ENCODE results near the gene DPT.
A peak's percentile ranks its signal among the peaks of the same experiment; 100 is the strongest.
"Not testable (repeated sequence)": the region's sequence is repeated elsewhere in the genome, so short reads cannot be mapped to it uniquely, and the experiment has no call there.

Gene DPT

GRCh38 chr1:168728473-168729404 is at the start of gene DPT:
TSS of gene DPT (minus strand) at chr1:168729206. CDS start at chr1:168729174, 32 bp downstream.
- DNase-seq = no peak

DNA sequence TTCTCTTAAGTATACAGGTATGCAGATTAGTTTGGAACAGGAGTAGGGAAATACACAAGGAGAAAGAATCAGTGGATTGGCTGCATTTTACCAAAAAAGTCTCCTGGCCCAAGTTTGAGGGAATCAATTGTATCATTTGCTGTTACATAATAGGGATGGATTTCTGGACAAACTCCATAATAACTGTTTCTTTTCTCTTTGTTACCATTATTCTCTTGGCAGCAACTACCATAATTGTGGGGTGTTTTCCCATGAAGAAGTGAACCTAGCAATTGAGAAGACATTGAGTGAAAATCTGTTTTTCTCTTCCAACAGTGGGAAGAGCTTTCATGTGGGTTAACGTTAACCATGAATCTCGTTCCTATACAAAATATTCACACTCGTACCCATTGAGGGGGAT is 46.4 kb upstream of the DPT start:
- no peak for DNase-seq

- no peak for DNase-seq
These were observed 45.2 kb upstream of the DPT start for GRCh38 chr1:168774241-168774640.

- no peak for DNase-seq
These were observed 43.5 kb upstream of the DPT start for GRCh38 chr1:168772428-168773060.

- no peak for DNase-seq
These were observed 42.2 kb upstream of the DPT start for GRCh38 chr1:168771104-168771630.

GRCh38 chr1:168769893-168770292 is 40.9 kb upstream of the DPT start:
- not testable (repeated sequence) for DNase-seq

- no peak for DNase-seq
These were observed 39.0 kb upstream of the DPT start for GRCh38 chr1:168767894-168768584.

GRCh38 chr1:168766568-168766967 is 37.6 kb upstream of the DPT start:
- DNase-seq = no peak

DNA sequence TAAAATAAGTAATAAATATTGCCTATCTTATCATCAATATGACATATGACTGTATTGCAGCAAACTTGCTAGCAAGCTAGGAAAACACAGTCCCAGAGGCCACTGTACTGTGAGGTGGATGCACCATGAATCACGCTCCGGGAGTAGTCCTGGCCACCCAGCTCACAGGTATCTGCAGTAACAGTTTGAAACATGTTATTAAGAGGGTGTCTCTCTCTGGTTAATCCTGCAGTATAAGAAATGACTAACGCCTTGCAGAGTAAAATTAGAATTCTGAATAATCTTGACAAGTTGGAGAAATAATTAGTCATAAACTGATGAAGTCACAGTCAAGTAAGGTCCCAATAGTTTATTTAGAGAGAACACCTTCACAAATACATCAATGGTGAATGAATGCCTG is 34.0 kb upstream of the DPT start:
- peak; percentile 30 for DNase-seq

- DNase-seq = no peak
These were observed 33.5 kb upstream of the DPT start for GRCh38 chr1:168762473-168762872.

DNA sequence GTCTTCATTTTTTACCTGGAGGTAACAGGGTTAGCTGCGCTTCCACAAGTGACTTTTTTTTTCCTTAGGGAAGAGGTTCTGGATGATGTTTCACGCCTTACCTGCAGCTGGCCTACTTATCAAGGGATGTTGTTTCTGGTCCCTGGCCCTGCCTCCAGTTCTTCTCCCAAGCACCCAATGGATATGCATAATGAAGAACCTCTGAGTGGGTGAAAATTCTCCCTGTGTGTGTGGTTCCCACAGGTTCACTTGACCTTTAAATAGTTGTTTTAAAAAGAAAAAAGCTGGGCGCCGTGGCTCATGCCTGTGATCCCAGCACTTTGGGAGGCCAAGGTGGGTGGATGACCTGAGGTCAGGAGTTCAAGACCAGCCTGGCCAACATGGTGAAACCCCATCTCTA is 31.8 kb upstream of the DPT start:
- no peak for DNase-seq

GRCh38 chr1:168760241-168760640 is 31.2 kb upstream of the DPT start:
- no peak for DNase-seq

DNA sequence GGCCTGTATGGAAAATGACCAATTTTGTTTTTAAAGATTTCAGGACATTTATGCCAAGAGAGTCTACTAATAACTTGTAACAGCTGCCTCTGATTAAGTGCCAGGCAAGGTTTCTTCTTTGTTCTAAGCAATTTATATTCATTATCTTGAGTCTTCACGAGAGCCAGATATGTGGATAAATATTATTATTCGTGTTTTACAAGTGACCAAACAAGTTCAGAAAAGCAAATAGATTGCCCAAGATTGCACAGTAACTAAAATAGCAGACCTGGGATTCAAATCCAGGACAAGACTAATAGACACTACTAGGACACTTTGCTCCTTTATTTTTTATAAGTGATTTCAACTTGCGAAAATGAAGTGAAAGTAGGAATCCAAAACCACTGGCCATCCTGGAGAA is 30.1 kb upstream of the DPT start:
- DNase-seq = no peak

- DNase-seq = no peak
These were observed 29.5 kb upstream of the DPT start for GRCh38 chr1:168758503-168758902.

DNA sequence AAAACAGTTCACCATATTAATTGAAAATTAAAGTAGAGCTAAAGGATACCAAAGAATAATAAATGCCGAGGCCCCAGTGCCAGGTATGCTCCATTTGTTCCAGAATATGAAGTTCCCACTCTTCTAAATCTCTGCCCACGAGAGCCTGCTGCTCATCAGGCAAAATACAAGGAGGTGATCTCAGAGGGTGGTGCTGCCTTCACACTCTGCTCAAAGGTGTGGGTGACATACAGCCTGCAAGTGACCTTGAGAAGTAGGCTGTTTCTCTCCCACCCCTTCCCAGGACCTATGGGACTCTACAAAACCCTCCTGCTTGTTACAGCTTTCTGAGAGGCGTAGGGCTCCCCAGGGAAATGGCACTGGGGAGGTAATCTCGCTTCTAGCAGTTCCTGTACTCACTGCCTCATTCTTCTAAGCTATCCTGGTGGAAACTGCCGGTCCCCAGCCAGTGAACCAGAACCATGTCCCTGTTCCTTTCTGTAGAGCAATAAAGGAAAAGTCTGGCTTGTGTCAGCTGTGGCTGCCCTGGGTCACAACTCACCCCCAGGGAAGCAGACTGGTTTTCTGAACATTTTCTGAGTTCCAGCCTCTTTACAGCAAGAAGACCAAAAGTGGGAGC is 26.9 kb upstream of the DPT start:
- no peak for DNase-seq

DNA sequence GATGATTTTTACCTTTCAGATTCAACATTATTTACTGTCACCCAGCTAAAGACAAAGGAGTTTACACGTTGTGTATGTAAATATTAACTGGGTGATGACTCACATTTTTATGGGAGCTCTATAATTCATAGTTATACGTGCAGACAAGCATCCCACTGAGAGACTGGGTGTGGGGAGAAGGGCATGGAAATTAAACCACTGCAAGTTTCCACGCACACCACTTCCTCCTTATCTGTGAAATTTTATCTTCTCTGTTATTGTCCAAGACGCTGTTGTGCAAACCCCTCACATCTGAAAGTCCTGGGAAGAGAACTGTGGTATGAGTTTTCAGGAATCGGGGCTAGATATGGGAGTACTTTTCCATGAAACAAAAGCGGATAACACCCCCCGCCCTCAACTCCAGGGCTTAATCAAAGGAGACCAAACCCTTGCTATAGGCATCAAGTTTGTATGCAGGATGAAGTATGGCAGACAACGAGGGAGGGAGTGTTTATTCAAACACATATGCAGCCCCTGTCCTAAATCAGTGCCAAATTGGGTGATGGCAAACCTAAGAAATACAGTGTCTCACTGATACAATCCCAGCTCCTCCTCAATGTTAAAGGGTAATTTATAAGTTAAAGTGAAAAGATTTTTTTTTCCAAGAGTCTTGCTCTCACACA is 23.3 kb upstream of the DPT start:
- no peak for DNase-seq

DNA sequence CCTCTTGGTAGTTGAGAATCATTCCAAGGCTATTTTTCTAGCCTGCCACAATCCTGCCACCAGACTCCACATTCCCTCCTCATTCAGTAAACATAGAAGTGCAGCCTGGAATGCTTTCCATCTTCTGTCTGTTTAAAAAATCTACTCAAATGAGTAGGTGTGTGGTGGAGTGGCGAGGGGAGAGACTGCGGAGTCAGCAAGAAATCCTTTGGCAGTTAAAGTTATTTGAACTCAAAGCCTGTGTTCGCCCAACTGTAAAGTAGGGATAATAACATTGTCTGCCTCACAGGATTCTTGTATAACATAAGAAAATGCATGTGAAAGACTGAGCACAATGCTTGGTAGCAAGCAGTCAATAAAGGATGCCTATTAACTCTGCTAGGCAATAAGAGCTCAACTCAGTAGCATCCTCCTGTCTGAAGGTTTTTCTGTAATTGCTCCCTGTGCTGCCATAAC is 22.2 kb upstream of the DPT start:
- DNase-seq = no peak

GRCh38 chr1:168742994-168743650 is 14.1 kb upstream of the DPT start:
- no peak for DNase-seq

DNA sequence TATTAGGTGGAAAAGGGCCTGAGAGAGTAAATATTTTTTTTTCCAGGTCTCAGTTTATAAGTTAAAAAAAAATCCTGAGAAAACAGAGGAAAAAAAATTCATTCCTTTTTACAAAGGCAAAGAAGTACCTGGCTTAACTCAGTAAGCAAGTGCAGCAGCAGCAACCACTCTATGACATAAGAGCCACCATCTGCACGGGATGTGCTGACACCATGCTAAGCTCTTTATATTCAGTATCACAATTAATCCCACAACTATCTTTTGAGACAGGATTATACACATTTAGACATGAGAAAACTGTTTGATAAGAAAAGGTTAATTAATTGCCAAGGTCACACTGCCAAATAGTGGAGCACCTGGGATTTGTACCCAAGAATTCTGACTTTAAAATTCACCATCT is 13.4 kb upstream of the DPT start:
- no peak for DNase-seq

DNA sequence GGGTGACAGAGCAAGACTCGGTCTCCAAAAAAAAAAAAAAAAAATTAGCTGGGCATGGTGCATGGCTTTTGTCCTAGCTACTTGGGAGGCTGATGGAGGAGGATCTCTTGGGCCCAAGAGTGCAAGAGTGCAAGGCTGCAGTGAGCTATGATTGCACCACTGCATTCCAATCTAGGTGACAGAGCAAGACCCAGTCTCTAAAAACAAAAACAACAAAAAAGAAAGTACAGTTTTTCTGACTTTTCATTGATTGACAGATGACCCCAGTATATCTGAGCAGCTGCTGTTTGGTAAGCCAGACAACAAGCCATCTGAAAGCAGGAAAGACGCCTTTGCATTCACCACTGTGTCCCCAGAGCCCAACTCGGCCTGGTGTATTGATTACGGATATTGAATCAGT is 10.9 kb upstream of the DPT start:
- DNase-seq = no peak

DNA sequence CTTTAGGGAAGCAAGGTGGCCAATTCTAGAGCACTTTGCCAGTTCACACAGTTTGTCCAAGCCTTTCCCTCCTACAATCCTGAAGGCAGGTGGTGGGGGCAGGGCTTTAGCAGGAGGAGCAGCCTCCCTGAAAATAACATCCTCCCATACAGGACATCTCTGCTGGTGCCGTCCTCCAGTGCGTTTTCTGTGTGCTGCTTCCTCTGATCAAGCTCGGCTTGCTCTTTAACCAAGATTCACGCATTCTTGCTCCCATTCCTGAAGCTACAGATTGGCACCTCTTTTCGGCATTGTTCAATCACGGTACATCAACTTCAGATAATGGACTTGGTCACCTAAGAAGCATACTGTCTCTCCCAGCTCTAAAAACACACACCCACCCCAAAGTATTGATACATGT is 7.5 kb upstream of the DPT start:
- DNase-seq = no peak

- DNase-seq = no peak
These were observed 7.0 kb upstream of the DPT start for GRCh38 chr1:168735974-168736373.

Measured in stimulated activated CD8-positive, alpha-beta memory T cell treated with anti-CD3 and anti-CD28 coated beads, Interleukin-4, amount 100 ng/mL, for 48 hours (primary cell).